K562 (cell line): ENCODE results near the gene LRP6. TPM values are rescaled to one million over a fixed set of nuclear protein-coding genes. Genes with fewer than 3 reads are reported as not detected.

ENCODE experiments used
- ATAC-seq: fragments of 200-7000 bp; cut with Tn5 transposase; 3 replicates; pipeline ENCODE4 v1.9.1; 2020; ENCODE audit warnings: moderate library complexity
- BruUV-seq: library from RNA; stranded (reverse); fragments of 400-500 nt; replicated peaks from 2 replicates; lab custom pipeline; 2021; lab: Mats Ljungman, UMichigan
- CTCF ChIA-PET: fragments of 300-600 bp; formaldehyde crosslinking; extraction: SDS; loops from one replicate; lab custom pipeline; 2021; ENCODE audit warnings: low intra/inter-chr PET ratio; lab: Yijun Ruan, JAX
- POLR2A ChIA-PET: fragments of 300-600, 350-650 bp; sonication (Branson Sonifier 250); formaldehyde crosslinking; extraction: SDS; loops from one replicate; lab custom pipeline; 2021; ENCODE audit warnings: antibody characterized with exemption, inconsistent platforms; lab: Yijun Ruan, JAX
- DNase-seq, 4 experiments: peaks; one replicate each; pipeline versions ENCODE4 v3.0.0 to v3.0.0-alpha.2; 2011 to 2018; ENCODE audit warnings: low spot score in 3 of 4, mixed read lengths in 3 of 4; ENCODE audit errors: extremely low read depth in 1 of 4
- FAIRE-seq: peaks from 2 replicates; lab custom pipeline; 2011; peaks lifted over from hg19 to GRCh38; lab: Jason Lieb, UNC
- H2AFZ ChIP-seq: 2 replicates; pipeline ENCODE4 v1.6.0; 2011; ENCODE audit warnings: low read depth, low read length, control low read depth, inconsistent platforms
- H3K27ac ChIP-seq: fragments of 200-600 bp; 3 replicates; pipeline ENCODE4 v1.8.0; 2011; ENCODE audit warnings: low read depth, mild to moderate bottlenecking, control low read depth, inconsistent platforms, low read length, moderate library complexity, mixed read lengths; ENCODE audit errors: extremely low read depth
- H3K27me3 ChIP-seq, 2 experiments: fragments of 300-600 bp in 1 of 2; 2 replicates in 1 of 2; 3 replicates in 1 of 2; pipeline versions ENCODE4 v1.6.0 to v1.8.0; 2011; ENCODE audit warnings: inconsistent platforms in 2 of 2, low read length in 2 of 2, mild to moderate bottlenecking in 1 of 2, mixed read lengths in 1 of 2, moderate library complexity in 1 of 2; ENCODE audit not compliant: control insufficient read depth in 2 of 2, insufficient read depth in 2 of 2
- H3K36me3 ChIP-seq: fragments of 300-600 bp; 3 replicates; pipeline ENCODE4 v1.8.0; 2011; ENCODE audit warnings: mild to moderate bottlenecking, low read length, inconsistent platforms; ENCODE audit not compliant: control insufficient read depth, insufficient read depth
- H3K4me1 ChIP-seq, 2 experiments: fragments of 200-600 bp in 1 of 2; replicated peaks in 1 of 2; 2 replicates in 1 of 2; 3 replicates in 1 of 2; pipeline versions ENCODE4 v1.5.1 to v1.8.0; 2011; ENCODE audit warnings: inconsistent platforms in 2 of 2, low read length in 2 of 2, mild to moderate bottlenecking in 1 of 2, mixed read lengths in 1 of 2, moderate library complexity in 1 of 2; ENCODE audit not compliant: control insufficient read depth in 2 of 2, insufficient read depth in 2 of 2
- H3K4me2 ChIP-seq: 2 replicates; pipeline ENCODE4 v1.6.1; 2011; ENCODE audit warnings: low read length, control low read depth, inconsistent platforms, mixed read lengths; ENCODE audit not compliant: insufficient read depth
- H3K4me3 ChIP-seq: fragments of 200-600 bp; sonication (generic), shearing (Covaris generic); 2 replicates; pipeline ENCODE4 v1.5.1; 2016; ENCODE audit warnings: control low read depth, inconsistent platforms
- H3K79me2 ChIP-seq: fragments of 200-600 bp; 3 replicates; pipeline ENCODE4 v1.8.0; 2011; ENCODE audit warnings: low read length, inconsistent platforms; ENCODE audit not compliant: control insufficient read depth, insufficient read depth
- H3K9ac ChIP-seq, 2 experiments: 2 replicates each; pipeline versions ENCODE4 v1.6.0 to v1.6.1; 2011; ENCODE audit warnings: low read depth in 2 of 2, low read length in 2 of 2, control low read depth in 1 of 2, inconsistent platforms in 1 of 2, mild to moderate bottlenecking in 1 of 2, mixed read lengths in 1 of 2; ENCODE audit not compliant: insufficient read depth in 1 of 2
- H3K9me1 ChIP-seq: one replicate; pipeline ENCODE4 v1.6.0; 2011; ENCODE audit warnings: inconsistent platforms, mild to moderate bottlenecking, low read length, moderate library complexity; ENCODE audit not compliant: control insufficient read depth, insufficient read depth
- H3K9me3 ChIP-seq: replicated peaks from 2 replicates; pipeline ENCODE4 v1.5.1; 2011; ENCODE audit warnings: low read depth, low read length, inconsistent platforms; ENCODE audit not compliant: control insufficient read depth, insufficient read depth
- H4K20me1 ChIP-seq: replicated peaks from 2 replicates; pipeline ENCODE4 v1.6.1; 2011; ENCODE audit warnings: low read length, inconsistent platforms, mixed read lengths; ENCODE audit not compliant: control insufficient read depth, insufficient read depth
- CBFA2T2 ChIP-seq: fragments of 450-650 bp; conservative IDR thresholded peaks from 2 replicates; pipeline ENCODE4 v1.6.1; 2017; ENCODE audit warnings: mild to moderate bottlenecking
- HOXB6 ChIP-seq: fragments of 250-450 bp; sonication (Bioruptor Pico); IDR thresholded peaks from 2 replicates; pipeline ENCODE4 v1.5.1; 2022; ENCODE audit warnings: mild to moderate bottlenecking, borderline replicate concordance
- MAFF ChIP-seq: IDR thresholded peaks from 2 replicates; pipeline ENCODE4 v1.6.1; 2012; ENCODE audit warnings: low read length, improper control_type of control experiment
- MAFG ChIP-seq: fragments of 450-650 bp; conservative IDR thresholded peaks from 2 replicates; pipeline ENCODE4 v1.6.1; 2016; ENCODE audit warnings: missing genetic modification characterization, missing compliant biosample characterization
- NCOA4 ChIP-seq: fragments of 450-650 bp; IDR thresholded peaks from 2 replicates; pipeline ENCODE4 v1.6.1; 2018; ENCODE audit warnings: mild to moderate bottlenecking; ENCODE audit not compliant: partially characterized antibody
- PHTF2 ChIP-seq: fragments of 250-450 bp; sonication (Bioruptor Pico); IDR thresholded peaks from 2 replicates; pipeline ENCODE4 v1.5.0; 2021; ENCODE audit warnings: mild to moderate bottlenecking
- RAD51 ChIP-seq: fragments of 450-650 bp; IDR thresholded peaks from 2 replicates; pipeline ENCODE4 v1.7.1; 2016; ENCODE audit warnings: low read depth, mild to moderate bottlenecking, borderline replicate concordance
- TFE3 ChIP-seq: fragments of 450-650 bp; formaldehyde crosslinking; IDR thresholded peaks from 2 replicates; pipeline ENCODE4 v1.4.0; 2020; ENCODE audit warnings: mild to moderate bottlenecking, mixed read lengths
- ZNF121 ChIP-seq: sonication (generic); formaldehyde crosslinking; conservative IDR thresholded peaks from 2 replicates; pipeline ENCODE4 v1.8.0; 2022; ENCODE audit warnings: missing genetic modification reagents
- ZNF384 ChIP-seq: IDR thresholded peaks from 2 replicates; pipeline ENCODE4 v1.6.1; 2012; ENCODE audit warnings: low read depth, low read length, improper control_type of control experiment
- WGBS: fragments of 100-300 bp; shearing (Covaris generic); methylation state at CpG from one replicate; pipeline ENCODE4 v1.1.6; 2016; ENCODE audit warnings: low coverage, mixed read lengths; ENCODE audit not compliant: insufficient coverage; ENCODE audit errors: missing lambda C conversion rate; 5-methylcytosine and 5-hydroxymethylcytosine counted together
- in situ Hi-C: fragments of 300-500 bp; cut with MboI; formaldehyde crosslinking; loops from 4 replicates; pipeline ENCODE4 v1.15.0; 2018; ENCODE audit warnings: inconsistent platforms, mixed read lengths
- intact Hi-C: fragments of 100-400 bp; cut with micrococcal nuclease; formaldehyde crosslinking; loops from 2 replicates; pipeline ENCODE4 v1.14.2; 2022
- polyA plus RNA-seq, 8 experiments: library from polyadenylated mRNA; depleted of rRNA in 4 of 8; stranded (reverse) in 5 of 8; unstranded in 3 of 8; fragments of >200 nt; fragmentation: Nextera tagmentation in 2 of 8; fragmentation: Illumina TruSeq in 1 of 8; extraction: Ambion mirVana in 2 of 8; extraction: Trizol in 1 of 8; gene quantifications; 2 replicates each; pipeline versions ENCODE4 v1.2.1 to v1.2.3, GENCODE V29; 2011 to 2014; ENCODE audit warnings: inconsistent platforms in 1 of 8, missing spikeins in 1 of 8
- total RNA-seq, 7 experiments: library from RNA; depleted of rRNA in 6 of 7; stranded (reverse); fragments of >200 nt in 6 of 7; fragmentation: Illumina TruSeq in 2 of 7; extraction: Trizol in 2 of 7; gene quantifications; 2 replicates each; pipeline versions ENCODE4 v1.2.1 to v1.2.3, GENCODE V29; 2011 to 2021; ENCODE audit warnings: low replicate concordance in 1 of 7
- TF ChIP-seq, protein P1 (sequence below), 2 experiments: fragments of 450-650 bp in 1 of 2; sonication (generic) in 1 of 2; formaldehyde crosslinking in 1 of 2; IDR thresholded peaks; 2 replicates each; pipeline versions ENCODE4 v1.7.1 to v1.9.0; 2016 to 2022; ENCODE audit warnings: inconsistent platforms in 1 of 2, mild to moderate bottlenecking in 1 of 2, missing genetic modification reagents in 1 of 2

Gene LRP6
- total and polyA plus RNA-seq, 9 of the 15 experiments (the other 6 are each of a cell fraction or from before 2014, with no cell fraction given) = 3.0 to 17.0 (median 10.8) TPM

GRCh38 chr12:12294215-12295005, 27.6 kb upstream of the LRP6 start:
- Histone ChIP-seq H3K27me3 (no peaks in the 10 kb centered on the region), H3K9ac (no peak overlapping the region), H3K36me3 (no peaks in the 10 kb centered on the region), H2AFZ (peak overlapping the region; percentile 70), H3K4me3 (no peak overlapping the region), H3K9me1 (no peaks in the 10 kb centered on the region), H3K4me1 (no peaks in the 10 kb centered on the region; a peak in 1 of 5 replicates), H3K79me2 (no peaks in the 10 kb centered on the region), H4K20me1 (no peaks in the 10 kb centered on the region), H3K27ac (no peak overlapping the region), H3K9me3 (no peaks in the 10 kb centered on the region), H3K4me2 (peak overlapping the region; percentile 11; the same call in 1 of the 2 replicates)
- WGBS = 43% methylated on average over 5 of the region's 5 CpGs
- intact Hi-C loops = no loop called here
- ChIA-PET POLR2A (no interaction called here), CTCF (no interaction called here)
- FAIRE-seq (no peak), DNase-seq (no peak), ATAC-seq (no peak)
- BruUV-seq = no TSS peak
- in situ Hi-C loops = no loop called here
- TF ChIP-seq MAFF (no peak), CBFA2T2 (peak; percentile 24; the same call in 1 of the 2 replicates), HOXB6 (CRISPR knock-in tag) (no peak), MAFG (tag) (no peak), NCOA4 (no peak), ZNF384 (no peak), PHTF2 (CRISPR knock-in tag) (no peak), TFE3 (CRISPR knock-in tag) (peak; percentile 53), RAD51 (peak; percentile 82), ZNF121 (CRISPR knock-in tag) (no peak)
- TF ChIP-seq, protein P1, sequence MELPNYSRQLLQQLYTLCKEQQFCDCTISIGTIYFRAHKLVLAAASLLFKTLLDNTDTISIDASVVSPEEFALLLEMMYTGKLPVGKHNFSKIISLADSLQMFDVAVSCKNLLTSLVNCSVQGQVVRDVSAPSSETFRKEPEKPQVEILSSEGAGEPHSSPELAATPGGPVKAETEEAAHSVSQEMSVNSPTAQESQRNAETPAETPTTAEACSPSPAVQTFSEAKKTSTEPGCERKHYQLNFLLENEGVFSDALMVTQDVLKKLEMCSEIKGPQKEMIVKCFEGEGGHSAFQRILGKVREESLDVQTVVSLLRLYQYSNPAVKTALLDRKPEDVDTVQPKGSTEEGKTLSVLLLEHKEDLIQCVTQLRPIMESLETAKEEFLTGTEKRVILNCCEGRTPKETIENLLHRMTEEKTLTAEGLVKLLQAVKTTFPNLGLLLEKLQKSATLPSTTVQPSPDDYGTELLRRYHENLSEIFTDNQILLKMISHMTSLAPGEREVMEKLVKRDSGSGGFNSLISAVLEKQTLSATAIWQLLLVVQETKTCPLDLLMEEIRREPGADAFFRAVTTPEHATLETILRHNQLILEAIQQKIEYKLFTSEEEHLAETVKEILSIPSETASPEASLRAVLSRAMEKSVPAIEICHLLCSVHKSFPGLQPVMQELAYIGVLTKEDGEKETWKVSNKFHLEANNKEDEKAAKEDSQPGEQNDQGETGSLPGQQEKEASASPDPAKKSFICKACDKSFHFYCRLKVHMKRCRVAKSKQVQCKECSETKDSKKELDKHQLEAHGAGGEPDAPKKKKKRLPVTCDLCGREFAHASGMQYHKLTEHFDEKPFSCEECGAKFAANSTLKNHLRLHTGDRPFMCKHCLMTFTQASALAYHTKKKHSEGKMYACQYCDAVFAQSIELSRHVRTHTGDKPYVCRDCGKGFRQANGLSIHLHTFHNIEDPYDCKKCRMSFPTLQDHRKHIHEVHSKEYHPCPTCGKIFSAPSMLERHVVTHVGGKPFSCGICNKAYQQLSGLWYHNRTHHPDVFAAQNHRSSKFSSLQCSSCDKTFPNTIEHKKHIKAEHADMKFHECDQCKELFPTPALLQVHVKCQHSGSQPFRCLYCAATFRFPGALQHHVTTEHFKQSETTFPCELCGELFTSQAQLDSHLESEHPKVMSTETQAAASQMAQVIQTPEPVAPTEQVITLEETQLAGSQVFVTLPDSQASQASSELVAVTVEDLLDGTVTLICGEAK (IDR thresholded peaks at IDR 0.05) = no peak
- TF ChIP-seq, protein P1 (CRISPR knock-in tag; IDR thresholded peaks at IDR 0.05) = no peak
